DOHH2 (cell line): ENCODE results near the gene ARPC1B.
A peak's percentile ranks its signal among the peaks of the same experiment; 100 is the strongest.
"Not testable (repeated sequence)": the region's sequence is repeated elsewhere in the genome, so short reads cannot be mapped to it uniquely, and the experiment has no call there.

Experiments used
- H3F3A ChIP-seq: fragments of 200-600 bp; sonication (generic), shearing (Covaris generic); 2 replicates; pipeline ENCODE4 v1.6.0; 2016; ENCODE audit warnings: antibody characterized with exemption, mild to moderate bottlenecking; ENCODE audit not compliant: control insufficient read depth, insufficient read depth
- H3K27ac ChIP-seq: fragments of 200-600 bp; sonication (generic); 2 replicates; pipeline ENCODE4 v1.5.1; 2014; ENCODE audit warnings: low read depth, mild to moderate bottlenecking, low read length, moderate library complexity
- H3K27me3 ChIP-seq: fragments of 200-600 bp; sonication (generic); 2 replicates; pipeline ENCODE4 v1.6.1; 2014; ENCODE audit warnings: mild to moderate bottlenecking, low read length, mixed read lengths; ENCODE audit not compliant: control insufficient read depth
- H3K36me3 ChIP-seq: fragments of 200-600 bp; sonication (generic); 2 replicates; pipeline ENCODE4 v1.6.1; 2014; ENCODE audit warnings: mild to moderate bottlenecking, low read length, moderate library complexity, mixed read lengths; ENCODE audit not compliant: control insufficient read depth
- H3K4me1 ChIP-seq: fragments of 200-600 bp; sonication (generic); 2 replicates; pipeline ENCODE4 v1.6.1; 2014; ENCODE audit warnings: mild to moderate bottlenecking, low read length, mixed read lengths; ENCODE audit not compliant: control insufficient read depth
- H3K4me2 ChIP-seq: fragments of 200-600 bp; sonication (generic); 2 replicates; pipeline ENCODE4 v1.6.0; 2014; ENCODE audit warnings: mild to moderate bottlenecking, low read length, moderate library complexity
- H3K4me3 ChIP-seq: fragments of 200-600 bp; sonication (generic); 2 replicates; pipeline ENCODE4 v1.5.1; 2014; ENCODE audit warnings: mild to moderate bottlenecking, low read length, mixed read lengths
- H3K79me2 ChIP-seq: fragments of 200-600 bp; sonication (generic); 2 replicates; pipeline ENCODE4 v1.6.1; 2014; ENCODE audit warnings: mild to moderate bottlenecking, low read length, mixed read lengths; ENCODE audit not compliant: control insufficient read depth
- H3K9me2 ChIP-seq: fragments of 200-600 bp; sonication (generic); replicated peaks from 2 replicates; pipeline ENCODE4 v1.6.1; 2014; ENCODE audit warnings: mild to moderate bottlenecking, low read length, mixed read lengths; ENCODE audit not compliant: control insufficient read depth
- H3K9me3 ChIP-seq: fragments of 200-600 bp; sonication (generic); 2 replicates; pipeline ENCODE4 v1.6.1; 2014; ENCODE audit warnings: antibody characterized with exemption, low read length, mixed read lengths; ENCODE audit not compliant: control insufficient read depth, insufficient read depth
- H4K20me1 ChIP-seq: fragments of 200-600 bp; sonication (generic); 2 replicates; pipeline ENCODE4 v1.6.0; 2014; ENCODE audit warnings: low read depth, mild to moderate bottlenecking, antibody characterized with exemption, low read length, moderate library complexity; ENCODE audit not compliant: control insufficient read depth, insufficient read depth
- CTCF ChIP-seq: fragments of 200-600 bp; sonication (generic); IDR thresholded peaks from one replicate; pipeline ENCODE4 v1.5.1; 2014; ENCODE audit warnings: antibody characterized with exemption, mild to moderate bottlenecking, low read depth, low read length; ENCODE audit not compliant: poor library complexity, severe bottlenecking
- EZH2phosphoT487 ChIP-seq: fragments of 200-600 bp; sonication (generic); IDR thresholded peaks from 2 replicates; pipeline ENCODE4 v1.6.1; 2017; ENCODE audit warnings: borderline replicate concordance, mild to moderate bottlenecking, antibody characterized with exemption, low read length, moderate library complexity, mixed read lengths

Gene ARPC1B

GRCh38 chr7:99386584-99387238 is 12.2 kb downstream of the ARPC1B start:
- Histone ChIP-seq H3K9me3 (no peaks in the 10 kb centered on the region), H3F3A (no peaks in the 10 kb centered on the region; the same call in 1 of the 2 replicates), H3K36me3 (peaks cover 78% of the 10 kb centered on the region), H3K4me2 (no peak overlapping the region), H4K20me1 (no peaks in the 10 kb centered on the region), H3K9me2 (no peaks in the 10 kb centered on the region), H3K4me3 (no peak overlapping the region), H3K79me2 (peaks cover 32% of the 10 kb centered on the region), H3K27ac (no peak overlapping the region), H3K4me1 (peaks cover 24% of the 10 kb centered on the region), H3K27me3 (no peaks in the 10 kb centered on the region)
- TF ChIP-seq EZH2phosphoT487 = no peak
- peak; percentile 69 for TF ChIP-seq CTCF

GRCh38 chr7:99387239-99387635 is 12.7 kb downstream of the ARPC1B start:
- H4K20me1 ChIP-seq, H3K9me3 ChIP-seq, H3K4me2 ChIP-seq, H3K27ac ChIP-seq, H3K9me2 ChIP-seq, H3F3A ChIP-seq, H3K27me3 ChIP-seq, H3K4me3 ChIP-seq: not testable (repeated sequence)
- Histone ChIP-seq H3K36me3 (peaks cover 80% of the 10 kb centered on the region), H3K79me2 (peaks cover 27% of the 10 kb centered on the region), H3K4me1 (peaks cover 24% of the 10 kb centered on the region)

GRCh38 chr7:99387912-99388311 is 13.4 kb downstream of the ARPC1B start:
- Histone ChIP-seq H3K27ac (no peak overlapping the region), H3K9me3 (no peaks in the 10 kb centered on the region), H3K4me3 (no peak overlapping the region), H3K27me3 (no peaks in the 10 kb centered on the region), H3K4me1 (peaks cover 28% of the 10 kb centered on the region), H3K9me2 (no peaks in the 10 kb centered on the region), H3K4me2 (no peak overlapping the region), H4K20me1 (0 out of 2 replicates have a peak, but pooled peaks cover 7% of the 10 kb centered on the region), H3K36me3 (peaks cover 86% of the 10 kb centered on the region), H3F3A (no peaks in the 10 kb centered on the region; the same call in 1 of the 2 replicates), H3K79me2 (peaks cover 25% of the 10 kb centered on the region)
- no peak for TF ChIP-seq EZH2phosphoT487
- no peak for TF ChIP-seq CTCF

GRCh38 chr7:99389772-99390171 is 15.2 kb downstream of the ARPC1B start:
- peaks cover 87% of the 10 kb centered on the region for H3K36me3 ChIP-seq
- no peaks in the 10 kb centered on the region for H3K9me3 ChIP-seq
- no peak overlapping the region for H3K4me2 ChIP-seq
- no peak overlapping the region for H3K27ac ChIP-seq
- H4K20me1 ChIP-seq = peaks cover 15% of the 10 kb centered on the region; the same call in 1 of the 2 replicates
- no peaks in the 10 kb centered on the region for H3K9me2 ChIP-seq
- peaks cover 6% of the 10 kb centered on the region for H3F3A ChIP-seq
- peaks cover 13% of the 10 kb centered on the region for H3K79me2 ChIP-seq
- H3K4me3 ChIP-seq = no peak overlapping the region
- no peak for TF ChIP-seq CTCF
- TF ChIP-seq EZH2phosphoT487 = no peak
- peaks cover 19% of the 10 kb centered on the region for H3K4me1 ChIP-seq
- no peaks in the 10 kb centered on the region for H3K27me3 ChIP-seq
